ENCODE results near the gene NHSL2. TPM values are rescaled to one million over a fixed set of nuclear protein-coding genes. Genes with fewer than 3 reads are reported as not detected.

The NHSL2 gene
- total RNA-seq, 1 donor from 2014 or later = 3.8 TPM

DNA sequence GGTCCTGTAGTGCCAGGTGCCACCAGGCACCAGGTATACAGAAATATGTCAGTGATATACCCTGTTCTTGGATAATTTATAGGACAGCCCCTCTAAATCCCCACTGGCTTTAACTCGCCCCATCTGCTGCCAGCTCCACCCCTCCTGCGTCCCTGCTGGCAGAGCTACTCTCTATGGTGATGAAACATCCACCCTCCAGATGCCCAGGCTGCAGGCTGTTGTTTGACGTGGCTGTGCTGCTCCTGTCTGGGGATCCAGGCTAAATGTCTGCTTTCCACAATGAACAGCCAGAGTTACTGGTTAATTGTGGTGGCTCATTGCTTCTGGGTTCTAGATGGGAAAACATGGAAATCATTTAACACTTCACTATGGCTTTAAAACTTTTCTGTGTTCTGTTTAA is 12.9 kb downstream of the NHSL2 start:
- Histone ChIP-seq H3K27ac (replicated peaks) (no peak overlapping the region), H3K4me3 (no peak overlapping the region), H3K9me3 (replicated peaks) (no peaks in the 10 kb centered on the region), H3K4me1 (no peaks in the 10 kb centered on the region), H3K27me3 (ENCODE audit: low read depth) (no peaks in the 10 kb centered on the region), H3K36me3 (no peaks in the 10 kb centered on the region)
- no peak for DNase-seq
- TF ChIP-seq, protein P1, sequence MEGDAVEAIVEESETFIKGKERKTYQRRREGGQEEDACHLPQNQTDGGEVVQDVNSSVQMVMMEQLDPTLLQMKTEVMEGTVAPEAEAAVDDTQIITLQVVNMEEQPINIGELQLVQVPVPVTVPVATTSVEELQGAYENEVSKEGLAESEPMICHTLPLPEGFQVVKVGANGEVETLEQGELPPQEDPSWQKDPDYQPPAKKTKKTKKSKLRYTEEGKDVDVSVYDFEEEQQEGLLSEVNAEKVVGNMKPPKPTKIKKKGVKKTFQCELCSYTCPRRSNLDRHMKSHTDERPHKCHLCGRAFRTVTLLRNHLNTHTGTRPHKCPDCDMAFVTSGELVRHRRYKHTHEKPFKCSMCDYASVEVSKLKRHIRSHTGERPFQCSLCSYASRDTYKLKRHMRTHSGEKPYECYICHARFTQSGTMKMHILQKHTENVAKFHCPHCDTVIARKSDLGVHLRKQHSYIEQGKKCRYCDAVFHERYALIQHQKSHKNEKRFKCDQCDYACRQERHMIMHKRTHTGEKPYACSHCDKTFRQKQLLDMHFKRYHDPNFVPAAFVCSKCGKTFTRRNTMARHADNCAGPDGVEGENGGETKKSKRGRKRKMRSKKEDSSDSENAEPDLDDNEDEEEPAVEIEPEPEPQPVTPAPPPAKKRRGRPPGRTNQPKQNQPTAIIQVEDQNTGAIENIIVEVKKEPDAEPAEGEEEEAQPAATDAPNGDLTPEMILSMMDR (IDR thresholded peaks at IDR 0.05; ENCODE audit: borderline replicate concordance) = no peak
- intact Hi-C loops (cut with micrococcal nuclease) = no loop called here

DNA sequence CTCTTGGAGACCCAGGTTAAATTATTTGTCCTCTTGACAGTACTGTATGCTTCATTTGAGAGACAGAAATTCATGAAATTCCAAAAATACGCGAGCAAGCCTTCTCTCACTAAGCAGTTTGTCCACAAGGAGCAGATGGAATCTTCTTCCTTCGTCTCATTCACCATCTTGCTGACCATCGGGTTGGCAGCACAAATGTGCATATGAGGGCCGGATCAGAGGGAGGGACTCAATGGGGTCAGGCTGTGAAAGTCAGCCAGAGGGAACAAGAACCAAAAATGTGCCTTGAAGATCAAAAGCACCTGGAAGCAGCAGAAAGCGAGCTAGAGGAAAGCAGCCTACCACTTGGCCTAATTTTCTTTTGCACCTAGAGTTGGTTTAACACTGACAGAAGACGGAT is 16.4 kb downstream of the NHSL2 start:
- intact Hi-C loops (cut with micrococcal nuclease) = no loop called here
- H3K27ac ChIP-seq (replicated peaks) = no peak overlapping the region
- no peaks in the 10 kb centered on the region for H3K27me3 ChIP-seq (ENCODE audit: low read depth)
- no peak overlapping the region for H3K4me3 ChIP-seq
- DNase-seq = no peak
- H3K36me3 ChIP-seq = no peaks in the 10 kb centered on the region
- no peaks in the 10 kb centered on the region for H3K9me3 ChIP-seq (replicated peaks)
- no peaks in the 10 kb centered on the region for H3K4me1 ChIP-seq
- TF ChIP-seq, protein P1 (IDR thresholded peaks at IDR 0.05; ENCODE audit: borderline replicate concordance) = no peak

DNA sequence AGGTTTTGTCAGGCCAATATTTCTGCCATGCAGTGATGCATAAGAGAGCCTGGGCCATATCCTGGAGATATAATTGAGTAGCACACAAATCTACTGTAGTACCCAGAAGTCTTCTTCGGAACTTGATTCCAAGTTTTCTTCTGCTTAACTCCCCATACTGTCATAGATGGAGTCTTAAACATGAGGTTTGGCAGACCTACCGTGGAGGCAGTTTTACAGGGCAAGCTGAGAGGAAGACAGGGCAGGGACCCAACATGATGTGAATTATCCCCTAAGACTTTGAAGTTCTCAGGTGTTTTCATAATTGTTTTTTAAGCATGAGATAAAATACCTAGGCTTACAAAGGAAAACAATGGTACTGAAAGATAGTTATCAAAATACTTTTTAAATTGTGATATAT is 18.2 kb downstream of the NHSL2 start:
- intact Hi-C loops (cut with micrococcal nuclease) = no loop called here
- H3K4me1 ChIP-seq = no peaks in the 10 kb centered on the region
- H3K27ac ChIP-seq (replicated peaks) = no peak overlapping the region
- TF ChIP-seq, protein P1 (IDR thresholded peaks at IDR 0.05; ENCODE audit: borderline replicate concordance) = no peak
- H3K36me3 ChIP-seq = no peaks in the 10 kb centered on the region
- no peak overlapping the region for H3K4me3 ChIP-seq
- H3K27me3 ChIP-seq (ENCODE audit: low read depth) = no peaks in the 10 kb centered on the region
- no peak for DNase-seq
- no peaks in the 10 kb centered on the region for H3K9me3 ChIP-seq (replicated peaks)

DNA sequence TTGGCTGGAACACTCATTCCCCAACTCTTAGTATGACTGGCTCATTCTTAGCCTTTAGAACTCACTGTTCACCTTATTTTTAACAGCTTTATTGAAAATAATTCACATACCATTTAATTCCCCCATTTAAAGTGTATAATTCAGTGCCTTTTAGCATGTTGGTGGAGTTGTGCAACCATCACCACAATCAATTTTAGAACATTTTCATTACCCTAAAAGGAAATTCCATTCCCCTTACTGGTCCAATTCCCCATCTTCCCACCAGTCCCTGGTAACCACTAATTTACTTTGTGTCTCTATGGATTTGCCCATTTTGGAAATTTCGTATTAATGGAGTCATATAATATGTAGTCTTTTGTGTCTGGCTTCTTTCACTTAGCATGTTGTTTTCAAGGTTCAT is 19.7 kb downstream of the NHSL2 start:
- H3K27ac ChIP-seq (replicated peaks) = no peak overlapping the region
- no peaks in the 10 kb centered on the region for H3K27me3 ChIP-seq (ENCODE audit: low read depth)
- H3K4me3 ChIP-seq = no peak overlapping the region
- TF ChIP-seq, protein P1 (IDR thresholded peaks at IDR 0.05; ENCODE audit: borderline replicate concordance) = no peak
- H3K4me1 ChIP-seq = no peaks in the 10 kb centered on the region
- H3K9me3 ChIP-seq (replicated peaks) = no peaks in the 10 kb centered on the region
- H3K36me3 ChIP-seq = no peaks in the 10 kb centered on the region
- no peak for DNase-seq
- intact Hi-C loops (cut with micrococcal nuclease) = no loop called here

DNA sequence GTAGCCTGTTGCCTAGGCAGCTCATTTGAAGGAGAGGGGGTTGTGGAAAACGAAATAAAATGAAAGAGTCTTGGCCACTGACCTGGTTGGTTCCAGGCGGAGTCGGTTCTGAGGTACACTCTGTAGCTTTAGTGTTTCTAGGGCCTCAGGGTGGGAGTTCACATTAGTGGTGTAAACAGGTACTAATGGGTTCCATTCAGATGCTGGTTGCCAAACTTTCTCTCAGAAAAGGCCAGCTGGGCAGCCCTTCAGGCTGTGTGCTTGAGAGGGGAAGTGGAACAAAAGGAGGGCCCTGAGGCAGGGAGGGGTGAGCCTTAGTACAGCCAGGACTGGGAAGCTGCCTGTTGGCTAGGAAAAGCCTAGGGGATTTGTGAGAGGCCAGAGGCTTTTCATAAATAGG is 24.8 kb downstream of the NHSL2 start:
- Histone ChIP-seq H3K36me3 (no peaks in the 10 kb centered on the region), H3K4me1 (no peaks in the 10 kb centered on the region), H3K27me3 (ENCODE audit: low read depth) (no peaks in the 10 kb centered on the region), H3K27ac (replicated peaks) (peak overlapping the region; percentile 40), H3K9me3 (replicated peaks) (no peaks in the 10 kb centered on the region), H3K4me3 (no peak overlapping the region)
- intact Hi-C loops (cut with micrococcal nuclease) = no loop called here
- TF ChIP-seq, protein P1 (IDR thresholded peaks at IDR 0.05; ENCODE audit: borderline replicate concordance) = no peak
- no peak for DNase-seq

DNA sequence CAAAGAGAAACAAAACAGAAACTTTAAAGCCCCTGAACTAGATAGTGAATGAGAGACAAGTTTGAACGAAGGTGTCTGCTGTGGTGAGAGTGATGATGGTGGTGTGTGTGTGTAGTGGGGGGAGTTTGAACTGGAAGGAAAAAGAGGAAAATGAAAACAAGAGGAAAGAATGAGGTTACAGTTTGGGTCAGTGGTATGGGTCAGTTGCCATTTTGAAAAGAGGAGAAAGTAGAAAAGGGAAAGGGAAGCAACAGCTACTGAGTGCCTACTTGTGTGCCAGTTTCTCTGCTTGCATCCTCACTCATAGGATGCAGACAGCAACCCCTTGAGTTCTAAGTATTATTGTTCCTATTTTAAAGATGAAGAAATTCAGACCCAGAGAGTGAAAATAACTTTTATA is 26.0 kb downstream of the NHSL2 start:
- no peak for DNase-seq
- Histone ChIP-seq H3K4me3 (no peak overlapping the region), H3K9me3 (replicated peaks) (no peaks in the 10 kb centered on the region), H3K36me3 (no peaks in the 10 kb centered on the region), H3K27me3 (ENCODE audit: low read depth) (no peaks in the 10 kb centered on the region), H3K27ac (replicated peaks) (no peak overlapping the region), H3K4me1 (no peaks in the 10 kb centered on the region)
- TF ChIP-seq, protein P1 (IDR thresholded peaks at IDR 0.05; ENCODE audit: borderline replicate concordance) = no peak
- intact Hi-C loops (cut with micrococcal nuclease) = no loop called here

Measured in left ventricle myocardium inferior (tissue), 1 donor.